NCI-H2196 (cell line): ENCODE measurements around the gene HECTD4.
"Not testable (repeated sequence)": the region's sequence is repeated elsewhere in the genome, so short reads cannot be mapped to it uniquely, and the experiment has no call there.

Experiments used
- DNase-seq: peaks from one replicate; lab custom pipeline; 2025; ENCODE audit not compliant: unreplicated experiment; lab: John Stamatoyannopoulos, UW

The HECTD4 gene

GRCh38 chr12:112130441-112130998, 251.7 kb downstream of the HECTD4 start:
- no peak for DNase-seq

DNA sequence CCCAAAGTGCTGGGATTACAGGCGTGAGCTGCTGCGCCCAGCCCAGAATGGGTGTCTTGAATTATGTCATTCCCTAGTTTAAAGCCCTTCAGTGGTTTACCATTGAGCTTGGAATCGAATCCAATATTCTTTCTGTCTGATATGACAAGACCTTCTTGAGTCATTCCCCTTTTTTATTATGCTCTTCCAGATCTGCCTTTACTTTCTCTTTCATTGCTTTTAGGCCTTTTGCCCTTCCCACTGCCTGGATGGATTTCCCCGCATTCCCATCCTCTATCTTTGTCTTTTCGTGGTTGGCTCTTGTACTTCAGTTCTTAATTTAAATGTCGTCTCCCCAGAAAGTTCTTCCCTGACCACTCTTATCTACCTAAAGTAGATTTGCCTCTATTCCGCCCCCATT, 255.3 kb downstream of the HECTD4 start:
- no peak for DNase-seq

DNA sequence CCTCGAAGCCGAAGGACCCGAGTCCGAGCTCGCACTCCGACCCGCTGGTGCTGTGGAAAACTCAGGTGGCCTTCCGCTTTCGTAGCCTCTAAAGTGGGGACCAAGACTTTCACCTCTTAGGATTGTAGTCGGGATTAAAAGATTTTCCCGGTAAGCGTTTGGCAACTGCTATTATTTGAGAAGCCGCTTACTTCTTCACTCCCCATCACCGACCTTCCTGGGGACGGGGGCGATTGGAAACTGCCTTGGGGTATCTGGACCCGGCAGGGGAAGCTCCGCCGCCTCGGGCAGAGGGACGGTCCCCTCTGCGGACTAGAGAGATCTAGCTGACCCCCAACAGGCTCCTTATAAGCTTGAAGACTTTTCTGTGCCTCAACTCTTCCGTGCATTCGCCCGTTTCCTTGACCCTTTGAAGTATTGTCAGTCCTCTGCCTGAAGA, 256.2 kb downstream of the HECTD4 start:
- DNase-seq: no peak

DNA sequence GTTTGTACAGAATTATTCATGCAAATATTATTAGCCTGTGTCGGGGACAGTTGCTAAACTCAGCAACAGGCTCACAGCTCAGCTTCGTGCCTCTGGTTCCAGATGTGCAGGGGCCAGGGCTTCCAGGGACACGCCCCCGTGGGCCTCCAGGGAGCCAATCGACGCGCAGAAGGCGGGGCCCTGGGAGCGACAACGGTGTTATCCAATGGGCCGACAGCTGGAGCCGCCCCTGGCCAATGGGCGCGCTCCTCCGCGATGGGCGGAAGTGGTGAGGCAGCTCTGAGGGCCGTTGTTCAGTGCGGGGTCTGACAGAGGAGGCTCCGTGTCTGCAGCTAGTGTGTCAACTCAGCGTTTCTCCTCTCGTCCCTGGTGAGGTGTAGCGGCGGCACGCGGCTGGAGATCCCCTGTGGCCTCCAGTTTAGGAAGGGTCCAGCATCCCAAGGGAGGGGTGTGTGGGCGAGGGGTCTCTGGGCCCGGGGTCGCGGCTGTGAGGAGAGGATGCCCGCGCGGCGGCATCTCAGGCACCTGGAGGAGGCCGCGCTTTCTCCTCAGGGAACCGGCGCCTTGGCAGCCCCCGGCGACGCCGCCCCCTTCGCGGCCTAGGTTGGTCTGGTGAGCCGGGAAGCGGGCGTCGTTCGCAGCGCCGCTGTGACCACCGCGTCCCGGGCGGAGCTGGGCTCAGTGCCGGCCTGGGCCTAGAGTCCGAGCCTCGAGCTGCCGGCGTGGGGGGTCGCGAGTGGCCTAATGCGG, 256.8 kb downstream of the HECTD4 start, which contains the start of gene TRAFD1:
TSS of gene TRAFD1 (plus strand) at position 311 of the 750 bp plus-strand sequence. CDS start 4,963 bp downstream, outside the sequence.
- DNase-seq: peak; percentile 96

DNA sequence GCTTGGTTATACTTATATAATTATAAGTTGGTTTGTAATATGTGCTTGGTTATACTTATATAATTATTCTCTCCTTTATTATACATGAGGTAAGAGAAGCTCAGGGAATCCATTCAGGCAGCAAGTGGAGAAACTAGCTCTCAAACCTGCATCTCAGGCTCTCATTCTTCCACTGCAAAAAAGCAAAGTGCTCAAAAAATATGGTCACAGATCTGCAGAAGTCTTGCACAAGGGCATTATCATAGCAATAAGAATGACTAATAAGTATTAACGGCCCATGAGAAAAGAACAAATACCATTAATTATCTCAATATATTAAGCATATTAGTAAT, 257.3 kb downstream of the HECTD4 start:
- DNase-seq: no peak

DNA sequence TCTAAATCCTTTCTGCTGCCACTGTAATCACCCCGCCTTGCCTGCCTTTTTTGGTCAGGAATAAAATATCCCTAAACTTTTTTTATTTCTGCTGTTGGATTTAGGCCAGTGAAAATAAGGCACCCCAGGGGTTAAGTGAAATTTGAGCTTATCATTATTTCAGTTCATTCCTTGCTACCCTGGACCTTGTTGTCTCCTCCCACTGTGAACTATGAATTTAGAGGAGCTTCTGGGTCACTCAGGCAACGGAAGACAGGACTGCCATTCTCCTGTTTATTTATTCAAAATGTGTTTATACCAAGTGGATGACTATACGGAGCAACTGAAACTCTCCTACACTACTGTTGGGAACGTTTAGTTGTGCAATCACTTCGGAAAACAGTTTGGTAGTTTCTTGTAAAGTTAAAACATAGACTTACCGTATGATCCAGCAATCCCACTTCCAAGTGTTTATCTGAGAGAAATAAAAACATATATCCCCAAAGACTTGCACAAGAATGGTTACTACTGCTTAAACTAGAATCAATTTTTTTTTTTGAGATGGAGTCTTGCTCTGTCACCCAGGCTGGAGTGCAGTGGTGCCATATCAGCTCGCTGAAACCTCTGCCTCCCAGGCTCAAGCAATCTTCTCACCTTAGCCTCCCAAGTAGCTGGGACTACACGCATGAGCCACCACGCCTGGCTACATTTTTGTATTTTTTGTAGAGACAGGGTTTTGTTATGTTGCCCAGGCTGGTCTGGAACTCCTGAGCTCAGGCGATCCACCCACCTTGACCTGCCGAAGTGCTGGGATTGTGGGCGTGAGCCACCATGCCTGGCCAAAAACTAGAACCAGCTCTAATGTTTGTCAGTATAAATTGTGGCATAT, 259.2 kb downstream of the HECTD4 start:
- no peak for DNase-seq

- DNase-seq: peak; percentile 77
Observed at GRCh38 chr12:112121780-112122565, 260.3 kb downstream of the HECTD4 start.

- no peak for DNase-seq
Observed at GRCh38 chr12:112117685-112118084, 264.5 kb downstream of the HECTD4 start.

GRCh38 chr12:112116232-112117060, 265.8 kb downstream of the HECTD4 start:
- DNase-seq: no peak

GRCh38 chr12:112115259-112116045, 266.8 kb downstream of the HECTD4 start:
- DNase-seq: no peak

DNA sequence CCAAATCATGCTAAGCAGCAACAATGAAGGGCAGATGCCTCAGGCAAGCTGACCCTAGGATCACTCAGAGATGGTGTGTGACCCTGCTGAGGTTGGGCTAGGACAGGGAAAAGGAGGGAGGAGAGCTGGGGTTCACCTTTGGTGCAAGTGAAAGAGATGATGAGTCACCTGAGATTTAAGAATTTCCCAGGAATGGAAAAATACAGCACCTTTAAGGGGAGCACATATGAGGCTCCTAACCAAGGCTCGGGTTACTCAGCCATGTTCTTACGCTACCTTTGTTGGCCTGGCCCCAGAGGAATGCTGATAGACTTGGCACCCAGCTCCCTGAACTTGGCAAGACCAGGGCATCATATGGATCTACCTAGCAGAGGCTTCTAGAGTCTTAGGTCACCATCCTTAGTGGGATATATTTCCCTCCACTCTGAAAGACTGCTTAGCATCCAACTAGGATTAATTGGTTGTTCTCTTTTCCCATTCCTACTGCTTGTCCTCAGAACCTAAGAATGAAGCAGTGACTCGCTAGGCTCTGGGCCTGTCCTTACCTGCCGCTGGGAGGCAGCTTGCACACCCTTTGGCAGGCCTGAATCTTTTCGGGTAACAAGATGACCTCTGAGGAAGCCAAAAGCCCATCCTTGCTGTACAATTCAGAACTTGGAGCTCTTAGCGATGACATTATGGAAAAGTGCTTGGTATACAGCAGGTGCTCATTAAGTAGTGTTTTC, 269.7 kb downstream of the HECTD4 start:
- DNase-seq: peak; percentile 45

- no peak for DNase-seq
Observed at GRCh38 chr12:112111931-112112330, 270.3 kb downstream of the HECTD4 start.

GRCh38 chr12:112110787-112111662, 271.2 kb downstream of the HECTD4 start:
- not testable (repeated sequence) for DNase-seq
